NCI-H128 (cell line): ENCODE data around the gene CCDC142.

Experiments
- DNase-seq: peaks from one replicate; lab custom pipeline; 2025; ENCODE audit not compliant: unreplicated experiment; lab: John Stamatoyannopoulos, UW

The CCDC142 gene

GRCh38 chr2:74514368-74515270 is 31.8 kb upstream of the CCDC142 start, which contains the start of gene TLX2:
TLX2 (plus strand) TSS chr2:74514450; CDS start chr2:74514807, 357 bp downstream.
- no peak for DNase-seq

- no peak for DNase-seq
These were observed 31.0 kb upstream of the CCDC142 start for GRCh38 chr2:74513605-74514367.

- no peak for DNase-seq
These were observed 30.2 kb upstream of the CCDC142 start for GRCh38 chr2:74512744-74513604.

GRCh38 chr2:74511104-74511989 is 28.5 kb upstream of the CCDC142 start:
- DNase-seq, result no peak

- DNase-seq, result no peak
These were observed 27.5 kb upstream of the CCDC142 start for GRCh38 chr2:74510272-74510671.

GRCh38 chr2:74507926-74508520 is 25.2 kb upstream of the CCDC142 start:
- no peak for DNase-seq

- DNase-seq, result peak; percentile 98
These were observed 24.5 kb upstream of the CCDC142 start, which contains the start of gene PCGF1 for GRCh38 chr2:74507145-74507925. PCGF1 (minus strand) TSS chr2:74507695; CDS start chr2:74507668, 27 bp downstream.

- DNase-seq, result no peak
These were observed 22.8 kb upstream of the CCDC142 start for GRCh38 chr2:74505448-74506246.

GRCh38 chr2:74504591-74504990 is 21.8 kb upstream of the CCDC142 start:
- no peak for DNase-seq

- no peak for DNase-seq
These were observed 21.0 kb upstream of the CCDC142 start for GRCh38 chr2:74503506-74504475.

GRCh38 chr2:74502720-74503505 is 20.1 kb upstream of the CCDC142 start:
- DNase-seq, result no peak

- no peak for DNase-seq
These were observed 19.4 kb upstream of the CCDC142 start for GRCh38 chr2:74502147-74502719.

- no peak for DNase-seq
These were observed 18.7 kb upstream of the CCDC142 start for GRCh38 chr2:74501335-74502071.

GRCh38 chr2:74500578-74500946 is 17.8 kb upstream of the CCDC142 start:
- no peak for DNase-seq

- DNase-seq, result no peak
These were observed 17.3 kb upstream of the CCDC142 start for GRCh38 chr2:74499940-74500577.
